H9 (cell line): Measurements from ENCODE around the gene TMEM39A. TPM values are rescaled to one million over a fixed set of nuclear protein-coding genes. Genes with fewer than 3 reads are reported as not detected.

Experiments
- DNase-seq: peaks from one replicate; pipeline ENCODE4 v3.0.0-alpha.2; 2017
- H2AFZ ChIP-seq: one replicate; pipeline ENCODE4 v1.6.1; 2013; ENCODE audit warnings: mild to moderate bottlenecking, low read length, control low read depth, moderate library complexity
- H2AK5ac ChIP-seq: 2 replicates; pipeline ENCODE4 v1.6.1; 2013; ENCODE audit warnings: low read length, control low read depth, mixed read lengths; ENCODE audit not compliant: insufficient read length
- H2BK120ac ChIP-seq: one replicate; pipeline ENCODE4 v1.6.1; 2013; ENCODE audit warnings: low read depth, mild to moderate bottlenecking, low read length, control low read depth, inconsistent platforms; ENCODE audit not compliant: poor library complexity, severe bottlenecking
- H2BK12ac ChIP-seq: 2 replicates; pipeline ENCODE4 v1.6.1; 2013; ENCODE audit warnings: low read length, control low read depth, mixed read lengths, low read depth; ENCODE audit not compliant: insufficient read length
- H2BK15ac ChIP-seq: 2 replicates; pipeline ENCODE4 v1.6.1; 2013; ENCODE audit warnings: low read depth, low read length, control low read depth
- H2BK20ac ChIP-seq: one replicate; pipeline ENCODE4 v1.6.1; 2013; ENCODE audit warnings: low read depth, mild to moderate bottlenecking, low read length, control low read depth, inconsistent platforms; ENCODE audit not compliant: poor library complexity, severe bottlenecking
- H2BK5ac ChIP-seq: 2 replicates; pipeline ENCODE4 v1.6.1; 2013; ENCODE audit warnings: low read length, control low read depth, mixed read lengths; ENCODE audit not compliant: insufficient read length
- H3K14ac ChIP-seq: 2 replicates; pipeline ENCODE4 v1.6.1; 2013; ENCODE audit warnings: low read length, control low read depth; ENCODE audit not compliant: insufficient read depth
- H3K18ac ChIP-seq: 2 replicates; pipeline ENCODE4 v1.6.1; 2013; ENCODE audit warnings: low read depth, mild to moderate bottlenecking, mixed read lengths, low read length, control low read depth; ENCODE audit not compliant: insufficient read length
- H3K23ac ChIP-seq: 2 replicates; pipeline ENCODE4 v1.6.1; 2013; ENCODE audit warnings: low read length, control low read depth, mixed read lengths, low read depth; ENCODE audit not compliant: insufficient read length
- H3K23me2 ChIP-seq: 2 replicates; pipeline ENCODE4 v1.6.1; 2013; ENCODE audit warnings: low read depth, mild to moderate bottlenecking, mixed read lengths, low read length, control low read depth; ENCODE audit not compliant: insufficient read length, poor library complexity, severe bottlenecking
- H3K27ac ChIP-seq: 2 replicates; pipeline ENCODE4 v1.5.1; 2013; ENCODE audit warnings: low read length, control low read depth, mixed read lengths, low read depth; ENCODE audit not compliant: insufficient read length
- H3K27me3 ChIP-seq: 2 replicates; pipeline ENCODE4 v1.6.1; 2013; ENCODE audit warnings: low read length, control low read depth, inconsistent platforms; ENCODE audit not compliant: insufficient read depth
- H3K4ac ChIP-seq: 2 replicates; pipeline ENCODE4 v1.6.1; 2013; ENCODE audit warnings: low read depth, mild to moderate bottlenecking, control low read depth, inconsistent platforms, low read length, moderate library complexity
- H3K4me1 ChIP-seq: 2 replicates; pipeline ENCODE4 v1.6.1; 2013; ENCODE audit warnings: low read length, control low read depth, inconsistent platforms; ENCODE audit not compliant: insufficient read depth
- H3K4me2 ChIP-seq: 2 replicates; pipeline ENCODE4 v1.6.1; 2013; ENCODE audit warnings: low read length, control low read depth, mixed read lengths; ENCODE audit not compliant: insufficient read length, insufficient read depth
- H3K56ac ChIP-seq: 2 replicates; pipeline ENCODE4 v1.6.1; 2013; ENCODE audit warnings: low read depth, mild to moderate bottlenecking, mixed read lengths, low read length, control low read depth; ENCODE audit not compliant: insufficient read length
- H3K79me1 ChIP-seq: 2 replicates; pipeline ENCODE4 v1.6.1; 2013; ENCODE audit warnings: low read depth, mild to moderate bottlenecking, moderate library complexity, low read length, control low read depth, inconsistent platforms; ENCODE audit not compliant: insufficient read depth, poor library complexity, severe bottlenecking
- H3K79me2 ChIP-seq: 2 replicates; pipeline ENCODE4 v1.6.1; 2013; ENCODE audit warnings: low read length, control low read depth, inconsistent platforms; ENCODE audit not compliant: insufficient read depth
- H3K9ac ChIP-seq: 2 replicates; pipeline ENCODE4 v1.6.1; 2013; ENCODE audit warnings: low read length, control low read depth, mixed read lengths; ENCODE audit not compliant: insufficient read length; ENCODE audit errors: extremely low read depth
- H3K9me3 ChIP-seq: one replicate; pipeline ENCODE4 v1.6.1; 2013; ENCODE audit warnings: low read depth, low read length, inconsistent platforms; ENCODE audit not compliant: control insufficient read depth
- H3T11ph ChIP-seq: one replicate; pipeline ENCODE4 v1.6.1; 2013; ENCODE audit warnings: mild to moderate bottlenecking, low read length, control low read depth, inconsistent platforms
- H4K20me1 ChIP-seq: one replicate; pipeline ENCODE4 v1.6.1; 2013; ENCODE audit not compliant: control insufficient read depth, insufficient read length, insufficient read depth
- H4K5ac ChIP-seq: 2 replicates; pipeline ENCODE4 v1.6.1; 2013; ENCODE audit warnings: low read depth, mild to moderate bottlenecking, mixed read lengths, low read length, control low read depth; ENCODE audit not compliant: insufficient read length
- H4K8ac ChIP-seq: replicated peaks from 2 replicates; pipeline ENCODE4 v1.6.1; 2013; ENCODE audit warnings: low read length, control low read depth, mixed read lengths, low read depth; ENCODE audit not compliant: insufficient read length
- H4K91ac ChIP-seq: 2 replicates; pipeline ENCODE4 v1.6.1; 2013; ENCODE audit warnings: low read depth, mild to moderate bottlenecking, moderate library complexity, mixed read lengths, low read length, control low read depth; ENCODE audit not compliant: insufficient read length
- H3K27ac Mint-ChIP-seq, 3 experiments: 2 replicates in 2 of 3; 3 replicates in 1 of 3; pipeline ENCODE4 v1.8.0; 2020 to 2021; ENCODE audit warnings: mixed read lengths in 3 of 3, mild to moderate bottlenecking in 1 of 3, moderate library complexity in 1 of 3
- H3K27me3 Mint-ChIP-seq: 2 replicates; pipeline ENCODE4 v1.8.0; 2021; ENCODE audit warnings: low read depth, mild to moderate bottlenecking, moderate library complexity, mixed read lengths
- H3K36me3 Mint-ChIP-seq, 3 experiments: 2 replicates in 2 of 3; 3 replicates in 1 of 3; pipeline ENCODE4 v1.8.0; 2020 to 2021; ENCODE audit warnings: low read depth in 3 of 3, mixed read lengths in 3 of 3; ENCODE audit not compliant: insufficient read depth in 1 of 3
- H3K4me1 Mint-ChIP-seq, 2 experiments: 2 replicates each; pipeline ENCODE4 v1.8.0; 2020; ENCODE audit warnings: mixed read lengths in 2 of 2
- H3K4me3 Mint-ChIP-seq, 2 experiments: 2 replicates in 1 of 2; 3 replicates in 1 of 2; pipeline ENCODE4 v1.8.0; 2020 to 2021; ENCODE audit warnings: mild to moderate bottlenecking in 2 of 2, mixed read lengths in 2 of 2, moderate library complexity in 1 of 2
- H3K9me3 Mint-ChIP-seq, 2 experiments: 2 replicates in 1 of 2; 3 replicates in 1 of 2; pipeline ENCODE4 v1.8.0; 2020; ENCODE audit warnings: mild to moderate bottlenecking in 2 of 2, mixed read lengths in 2 of 2, moderate library complexity in 1 of 2
- CTCF ChIP-seq: fragments of 200-600 bp; sonication (generic); conservative IDR thresholded peaks from 3 replicates; pipeline ENCODE4 v1.8.0; 2021; ENCODE audit warnings: antibody characterized with exemption, mild to moderate bottlenecking
- WGBS: extraction: QIAGEN DNeasy Blood & Tissue Kit; methylation state at CpG from one replicate; pipeline ENCODE4 v1.1.7; 2013; ENCODE audit warnings: missing lambda C conversion rate, low lambda C conversion rate, mixed read lengths; ENCODE audit not compliant: insufficient read length; ENCODE audit errors: extremely low coverage; 5-methylcytosine and 5-hydroxymethylcytosine counted together
- total RNA-seq: library from RNA; stranded (reverse); gene quantifications from 2 replicates; pipeline ENCODE4 v1.2.1, GENCODE V29; 2021

The TMEM39A gene
- total RNA-seq, 1 experiment from 2014 or later = 45.0 TPM

GRCh38 chr3:119453822-119454221, 9.6 kb downstream of the TMEM39A start:
- Mint-ChIP-seq H3K36me3 (peaks cover 17 to 81% (median 75%) of the 10 kb centered on the region in 3 experiments; a peak in 6 of 7 replicates), H3K9me3 (no peaks in the 10 kb centered on the region), H3K4me1 (no peaks in the 10 kb centered on the region), H3K27me3 (no peaks in the 10 kb centered on the region), H3K4me3 (no peak overlapping the region), H3K27ac (no peak overlapping the region)
- no peaks in the 10 kb centered on the region for H3K9me3 ChIP-seq
- H2BK20ac ChIP-seq = no peak overlapping the region
- H3K56ac ChIP-seq = no peak overlapping the region
- no peak overlapping the region for H4K91ac ChIP-seq
- H3K4me2 ChIP-seq = no peak overlapping the region
- H3K79me1 ChIP-seq = peaks cover 7% of the 10 kb centered on the region
- no peak overlapping the region for H3K23ac ChIP-seq
- TF ChIP-seq CTCF = no peak
- H2AFZ ChIP-seq = no peak overlapping the region
- H3K27me3 ChIP-seq = no peaks in the 10 kb centered on the region
- no peak overlapping the region for H2BK12ac ChIP-seq
- H2AK5ac ChIP-seq = no peak overlapping the region
- no peak overlapping the region for H3K27ac ChIP-seq
- H4K5ac ChIP-seq = no peak overlapping the region
- DNase-seq = no peak
- H2BK120ac ChIP-seq = no peak overlapping the region
- no peaks in the 10 kb centered on the region for H3K79me2 ChIP-seq
- no peaks in the 10 kb centered on the region for H3K23me2 ChIP-seq
- H3K14ac ChIP-seq = no peak overlapping the region
- H4K20me1 ChIP-seq = no peaks in the 10 kb centered on the region
- H3T11ph ChIP-seq = no peak overlapping the region
- no peak overlapping the region for H3K18ac ChIP-seq
- H3K9ac ChIP-seq = no peak overlapping the region
- no peak overlapping the region for H2BK15ac ChIP-seq
- H3K4me1 ChIP-seq = no peaks in the 10 kb centered on the region
- no peak overlapping the region for H4K8ac ChIP-seq
- no peak overlapping the region for H3K4ac ChIP-seq
- no CpG with 5 or more reads among the region's 1 CpG for WGBS
- no peak overlapping the region for H2BK5ac ChIP-seq
